Ovary (tissue), 3 donors: ENCODE measurements around the gene FTH1.

ENCODE experiments used
- CTCF ChIP-seq, 3 donors: fragments of 450-650 bp in 2 of 3; fragments of 200-600 bp in 1 of 3; IDR thresholded peaks; one replicate each; pipeline versions ENCODE4 v1.5.1 to v1.8.0; 2016 to 2022; ENCODE audit warnings: antibody characterized with exemption in 3 of 3, mild to moderate bottlenecking in 1 of 3
- EP300 ChIP-seq: sonication (generic); formaldehyde crosslinking; IDR thresholded peaks from one replicate; pipeline ENCODE4 v1.6.1; 2017; ENCODE audit warnings: antibody characterized with exemption
- POLR2A ChIP-seq: fragments of 450-650 bp; IDR thresholded peaks from one replicate; pipeline ENCODE4 v1.6.1; 2017; ENCODE audit warnings: antibody characterized with exemption, mild to moderate bottlenecking, moderate library complexity
- donor health status: DM: no; HTN: no; CAD: no.

- TF ChIP-seq EP300 (no peak), CTCF (IDR thresholded peaks at IDR 0.05) (no peak), POLR2A (no peak)
Measured at GRCh38 chr11:61976813-61977475, 9.5 kb upstream of the FTH1 start.
